Activated T-helper 1 cell treated with anti-CD3 and anti-CD28 coated beads, Interleukin-12 subunit alpha, Interleukin-12 subunit beta, Interleukin-2, Interleukin-4 antibody, amounts not matched to agents 30 ng/mL and 10 ng/mL and 1 ng/mL, durations not matched to agents 14 hours and 24 hours and 36 hours (primary cell): ENCODE measurements around the gene PEX10. TPM values are rescaled to one million over a fixed set of nuclear protein-coding genes. Genes with fewer than 3 reads are reported as not detected.

Experiments used
- DNase-seq: peaks from one replicate; pipeline ENCODE4 v3.0.0; 2021; ENCODE audit warnings: low spot score
- H3K27ac Mint-ChIP-seq: one replicate; pipeline ENCODE4 v1.8.0; 2021; ENCODE audit warnings: mild to moderate bottlenecking, mixed read lengths
- H3K27me3 Mint-ChIP-seq: one replicate; pipeline ENCODE4 v1.8.0; 2022; ENCODE audit warnings: mild to moderate bottlenecking, moderate library complexity, mixed read lengths; ENCODE audit not compliant: insufficient read depth
- H3K36me3 Mint-ChIP-seq: one replicate; pipeline ENCODE4 v1.8.0; 2021; ENCODE audit warnings: low read depth, mixed read lengths
- H3K4me1 Mint-ChIP-seq: one replicate; pipeline ENCODE4 v1.8.0; 2021; ENCODE audit warnings: low read depth, mixed read lengths
- H3K4me3 Mint-ChIP-seq: one replicate; pipeline ENCODE4 v1.8.0; 2021; ENCODE audit warnings: mild to moderate bottlenecking, moderate library complexity, mixed read lengths
- H3K9me3 Mint-ChIP-seq: one replicate; pipeline ENCODE4 v1.8.0; 2021; ENCODE audit warnings: mixed read lengths
- intact Hi-C: fragments of 100-400 bp; cut with micrococcal nuclease; formaldehyde crosslinking; loops from one replicate; pipeline ENCODE4 v1.15.1; 2024
- total RNA-seq: library from RNA; stranded (reverse); gene quantifications from 2 replicates; pipeline ENCODE4 v1.2.3, GENCODE V29; 2022

The PEX10 gene
- total RNA-seq, 1 donor from 2014 or later: 24.0 TPM

DNA sequence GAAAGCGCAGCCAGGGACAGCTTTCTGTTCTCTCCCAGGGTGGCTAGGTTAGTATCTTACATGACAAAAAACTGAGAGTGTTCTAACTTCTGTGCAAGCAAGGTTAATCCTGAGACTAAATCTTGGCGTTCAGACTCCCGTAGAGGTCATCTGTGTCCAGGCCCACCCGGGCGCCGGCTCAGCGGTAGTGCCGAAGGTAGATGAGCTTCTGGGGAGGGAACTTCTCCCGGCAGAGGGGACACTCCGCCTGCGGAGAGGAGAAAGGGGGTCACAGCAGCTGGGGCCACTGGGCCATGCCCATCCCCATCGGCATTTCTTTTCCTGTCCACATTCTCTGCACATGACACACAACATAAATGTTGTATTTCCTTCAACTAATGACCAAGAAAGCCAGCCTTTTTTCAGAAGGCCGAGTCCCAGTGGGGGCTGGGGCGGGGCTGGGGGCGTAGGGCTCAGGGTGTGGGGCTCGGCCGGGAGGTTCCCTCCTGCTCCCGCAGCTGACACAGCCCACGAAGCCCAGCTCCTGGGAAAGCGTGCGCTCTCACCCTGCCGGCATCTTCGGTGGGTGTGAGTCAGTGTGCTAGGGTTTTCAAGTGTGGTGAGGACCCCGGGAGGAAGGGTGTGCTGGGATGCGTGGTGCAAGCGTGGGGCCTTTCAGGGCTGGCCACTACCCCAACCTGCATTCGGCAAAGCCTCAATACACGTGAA is 6.6 kb downstream of the PEX10 start:
- peaks cover 28% of the 10 kb centered on the region for H3K36me3 Mint-ChIP-seq
- H3K4me1 Mint-ChIP-seq: peaks cover 5% of the 10 kb centered on the region
- no peaks in the 10 kb centered on the region for H3K9me3 Mint-ChIP-seq
- intact Hi-C loops: no loop called here
- no peaks in the 10 kb centered on the region for H3K27me3 Mint-ChIP-seq
- H3K27ac Mint-ChIP-seq: no peak overlapping the region
- no peak overlapping the region for H3K4me3 Mint-ChIP-seq
- no peak for DNase-seq

DNA sequence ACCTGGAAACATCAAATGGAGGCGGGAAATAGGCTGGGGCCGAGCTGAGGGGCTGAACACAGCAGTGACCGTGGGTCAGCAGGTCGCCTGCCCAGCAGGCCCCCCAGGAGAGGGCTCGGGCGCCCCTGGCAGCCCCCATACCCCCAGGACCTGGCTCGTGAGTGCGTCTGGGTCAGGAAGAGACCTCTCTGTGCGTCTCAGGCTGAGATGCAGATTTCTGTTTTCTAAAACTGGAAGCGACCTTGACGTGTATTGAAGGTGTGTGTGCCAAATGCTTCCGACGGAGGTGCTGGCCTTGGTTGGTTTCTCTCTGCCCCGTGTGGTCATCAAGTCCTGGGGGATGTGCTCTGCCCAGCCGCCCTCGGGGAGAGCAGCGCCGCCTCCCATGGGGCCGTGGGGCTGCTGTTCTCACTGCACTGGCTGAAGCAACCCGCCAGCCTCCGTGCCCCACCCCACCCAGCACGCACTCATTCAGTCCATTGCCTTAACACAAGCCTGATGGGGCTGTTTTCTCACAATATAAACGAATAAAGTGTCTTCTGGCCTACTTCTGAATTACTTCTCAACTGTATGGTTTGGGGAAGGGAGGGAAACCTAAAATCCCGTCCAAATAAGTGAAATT is 7.4 kb downstream of the PEX10 start:
- DNase-seq: no peak
- H3K4me1 Mint-ChIP-seq: peaks cover 5% of the 10 kb centered on the region

DNA sequence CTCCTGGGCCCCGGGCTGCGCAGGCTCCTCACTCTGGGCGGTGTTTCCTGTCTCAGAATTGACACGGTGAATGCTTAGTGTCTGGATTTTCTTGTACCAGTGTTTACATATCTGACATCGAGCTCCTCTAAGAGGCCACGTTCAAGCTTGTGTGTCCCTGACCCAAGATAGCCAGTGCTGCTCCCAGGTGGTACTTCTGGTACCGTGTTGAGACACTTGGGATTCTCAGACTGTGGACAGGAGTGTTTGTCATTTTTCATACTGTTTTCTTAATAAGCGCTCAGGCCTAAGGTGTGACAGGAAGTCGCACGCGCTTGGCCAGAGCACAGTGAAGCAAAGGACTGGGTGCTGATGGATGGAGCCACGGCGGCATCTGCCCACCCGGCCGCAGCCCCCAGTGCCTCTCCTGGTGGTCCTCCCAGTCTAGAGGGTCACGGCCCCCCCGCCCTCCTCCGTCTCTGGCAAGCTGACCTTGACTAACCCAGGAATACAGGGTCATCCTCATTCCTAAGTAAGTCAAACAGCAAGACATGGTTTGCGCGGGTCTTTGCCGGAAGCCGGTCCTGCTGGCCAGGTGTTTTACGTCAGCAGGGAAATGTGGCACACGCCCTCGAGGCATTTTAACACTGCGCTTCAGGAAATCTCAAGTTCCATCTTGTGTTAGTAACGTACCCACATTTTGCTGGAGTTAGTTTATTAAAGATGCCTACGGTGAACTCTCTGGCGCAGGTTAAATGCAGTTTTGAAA is 8.0 kb downstream of the PEX10 start:
- Mint-ChIP-seq H3K9me3 (no peaks in the 10 kb centered on the region), H3K36me3 (peaks cover 39% of the 10 kb centered on the region), H3K4me3 (no peak overlapping the region), H3K27me3 (no peaks in the 10 kb centered on the region), H3K27ac (no peak overlapping the region), H3K4me1 (peaks cover 5% of the 10 kb centered on the region)
- intact Hi-C loops: no loop called here
- no peak for DNase-seq

More for the DNA sequence above, 7.4 kb downstream of the PEX10 start:
- Mint-ChIP-seq H3K9me3 (no peaks in the 10 kb centered on the region), H3K36me3 (peaks cover 34% of the 10 kb centered on the region), H3K4me3 (no peak overlapping the region), H3K27me3 (no peaks in the 10 kb centered on the region), H3K27ac (no peak overlapping the region)
- intact Hi-C loops: no loop called here

DNA sequence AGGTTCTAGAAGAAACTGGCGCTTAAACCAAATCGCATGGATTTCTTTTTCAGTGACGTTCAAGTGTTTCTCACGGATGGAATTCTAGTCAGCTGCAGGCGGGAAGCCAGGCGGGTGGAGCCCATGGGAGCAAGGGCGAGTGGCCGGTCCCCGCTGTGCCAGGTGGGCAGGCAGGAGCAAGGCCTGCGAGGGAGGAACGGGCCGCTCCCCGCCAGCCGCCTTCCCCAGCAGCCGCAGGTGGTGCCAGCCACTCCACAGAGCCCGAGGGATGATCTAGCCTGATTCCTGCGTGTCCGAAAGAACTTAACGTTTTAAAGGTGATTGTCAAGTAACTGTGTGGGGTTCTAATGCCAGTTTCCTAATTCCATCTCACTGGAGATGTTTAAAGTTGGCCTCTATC is 9.1 kb downstream of the PEX10 start:
- H3K9me3 Mint-ChIP-seq: no peaks in the 10 kb centered on the region
- no peak overlapping the region for H3K4me3 Mint-ChIP-seq
- no peak for DNase-seq
- no peak overlapping the region for H3K27ac Mint-ChIP-seq
- H3K27me3 Mint-ChIP-seq: no peaks in the 10 kb centered on the region
- H3K36me3 Mint-ChIP-seq: peaks cover 42% of the 10 kb centered on the region
- peaks cover 5% of the 10 kb centered on the region for H3K4me1 Mint-ChIP-seq
- intact Hi-C loops: no loop called here

DNA sequence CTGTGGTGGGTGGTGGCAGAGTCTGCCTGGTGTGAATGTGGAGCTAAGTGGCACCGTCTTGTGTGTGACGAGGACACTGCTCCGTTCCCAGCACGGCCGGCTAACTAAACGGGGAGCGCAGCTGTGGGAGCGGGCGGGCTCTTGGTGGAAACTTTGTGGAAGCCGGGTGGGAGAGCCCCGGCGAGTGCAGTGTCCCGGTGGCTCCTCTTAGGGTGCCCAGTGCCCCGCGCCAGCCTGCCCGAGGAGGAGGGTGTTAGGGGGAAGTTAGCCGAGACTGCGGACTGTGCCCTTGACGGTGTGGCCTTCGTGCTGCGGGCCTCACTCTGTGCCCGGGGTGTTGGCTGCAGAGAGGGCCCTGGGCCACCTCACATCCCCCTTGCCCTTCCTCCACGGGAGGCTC is 9.9 kb downstream of the PEX10 start:
- peak overlapping the region; percentile 29 for H3K27ac Mint-ChIP-seq
- H3K36me3 Mint-ChIP-seq: peaks cover 44% of the 10 kb centered on the region
- no peaks in the 10 kb centered on the region for H3K27me3 Mint-ChIP-seq

DNA sequence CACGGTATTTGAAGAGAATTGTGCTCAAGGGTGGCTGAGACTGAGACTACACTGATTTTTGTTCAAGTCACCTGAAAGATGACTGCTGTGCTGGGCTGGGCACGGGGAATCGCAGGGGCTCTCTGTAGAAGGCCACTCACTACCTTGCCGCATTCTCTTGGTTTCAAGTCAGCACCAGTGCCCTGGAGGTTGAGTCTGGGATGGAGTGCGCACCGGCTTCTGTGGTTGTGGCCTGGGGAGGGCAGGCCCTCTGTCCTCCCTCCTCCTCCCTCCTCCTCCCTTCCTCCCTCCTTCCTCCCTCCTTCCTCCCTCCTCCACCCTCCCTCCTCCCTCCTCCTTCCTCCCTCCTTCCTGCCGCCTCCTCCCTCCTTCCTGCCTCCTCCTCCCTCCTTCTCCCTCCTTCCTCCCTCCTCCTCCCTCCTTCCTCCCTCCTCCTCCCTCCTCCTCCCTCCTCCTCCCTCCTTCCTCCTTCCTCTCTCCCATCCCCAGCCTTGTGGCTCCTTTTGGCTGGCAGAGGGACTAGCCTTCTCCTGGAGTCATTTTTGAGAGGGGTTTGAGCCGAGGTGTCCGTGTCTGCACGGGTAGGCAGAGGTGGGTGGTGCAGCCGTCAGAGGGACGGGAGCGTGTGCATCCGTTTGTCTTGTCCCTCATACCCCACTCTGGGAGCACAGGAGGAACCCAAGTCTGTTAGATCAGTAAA is 11.3 kb downstream of the PEX10 start:
- intact Hi-C loops: no loop called here
- peaks cover 11% of the 10 kb centered on the region for H3K4me1 Mint-ChIP-seq
- DNase-seq: no peak
- H3K36me3 Mint-ChIP-seq: peaks cover 52% of the 10 kb centered on the region
- no peak overlapping the region for H3K4me3 Mint-ChIP-seq
- H3K9me3 Mint-ChIP-seq: no peaks in the 10 kb centered on the region
- H3K27me3 Mint-ChIP-seq: no peaks in the 10 kb centered on the region
- H3K27ac Mint-ChIP-seq: no peak overlapping the region

More for the DNA sequence above, 9.9 kb downstream of the PEX10 start:
- Mint-ChIP-seq H3K4me3 (no peak overlapping the region), H3K4me1 (peaks cover 5% of the 10 kb centered on the region), H3K9me3 (no peaks in the 10 kb centered on the region)
- intact Hi-C loops: no loop called here
- DNase-seq: no peak

DNA sequence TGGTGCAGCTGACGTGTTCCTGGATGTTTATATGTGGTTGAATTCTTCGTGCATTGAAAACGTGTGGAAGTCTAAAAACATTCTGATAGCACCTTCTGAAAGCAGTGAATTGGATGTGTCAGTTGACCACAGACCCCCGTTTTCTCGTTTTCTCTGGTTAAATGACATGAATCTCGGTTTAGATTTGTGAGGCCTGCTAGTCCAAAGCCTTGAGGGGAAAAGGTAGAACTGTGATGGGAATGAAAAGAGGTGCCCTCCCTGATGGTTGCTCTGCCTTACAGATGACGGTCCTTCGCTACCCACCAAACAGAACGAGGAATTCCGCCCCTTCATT is 11.8 kb downstream of the PEX10 start:
- intact Hi-C loops: no loop called here
- H3K27me3 Mint-ChIP-seq: no peaks in the 10 kb centered on the region
- H3K9me3 Mint-ChIP-seq: no peaks in the 10 kb centered on the region
- H3K4me1 Mint-ChIP-seq: peaks cover 11% of the 10 kb centered on the region
- DNase-seq: no peak
- H3K27ac Mint-ChIP-seq: no peak overlapping the region
- H3K4me3 Mint-ChIP-seq: no peak overlapping the region
- H3K36me3 Mint-ChIP-seq: peaks cover 53% of the 10 kb centered on the region

DNA sequence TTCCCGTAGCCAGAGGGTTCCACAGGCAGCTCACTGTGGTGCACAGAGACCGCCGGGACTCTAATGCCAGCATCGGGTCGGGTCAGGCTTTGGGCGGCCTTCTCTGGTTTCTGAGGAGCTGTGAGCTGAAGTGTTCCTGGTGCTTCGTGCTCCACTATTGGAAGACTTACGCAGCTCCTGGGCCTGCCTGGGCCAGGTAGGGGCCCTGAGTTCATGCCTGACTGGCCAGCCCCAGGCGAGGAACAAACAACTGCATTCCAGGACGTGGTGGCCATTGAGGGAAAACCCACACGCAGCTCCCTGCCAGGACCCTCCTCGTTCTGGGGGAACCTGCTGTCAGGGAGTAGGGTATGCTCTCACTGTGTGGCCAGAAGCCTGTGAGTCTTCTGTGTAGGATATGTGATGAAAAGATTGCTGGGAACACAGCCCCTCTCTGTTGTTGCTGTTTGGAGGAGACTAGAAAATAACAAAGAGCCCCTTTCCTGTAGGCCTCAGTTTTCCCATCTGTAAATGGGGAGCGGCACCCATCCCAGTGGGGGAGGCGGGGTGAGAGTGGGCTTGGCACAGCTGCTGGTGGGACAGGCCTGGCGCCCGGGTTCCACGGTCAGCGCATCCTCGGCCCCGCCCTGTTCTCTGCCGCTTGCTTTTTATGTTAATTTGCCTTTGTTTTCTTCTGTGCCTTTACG is 12.3 kb downstream of the PEX10 start:
- no peaks in the 10 kb centered on the region for H3K9me3 Mint-ChIP-seq
- no peak overlapping the region for H3K27ac Mint-ChIP-seq
- peaks cover 11% of the 10 kb centered on the region for H3K4me1 Mint-ChIP-seq
- no peak for DNase-seq
- H3K36me3 Mint-ChIP-seq: peaks cover 55% of the 10 kb centered on the region
- intact Hi-C loops: loop anchor here (10.0 kb wide), 1 partner anchor 785 kb away; the partner anchor contains the start of gene MIB2
- no peak overlapping the region for H3K4me3 Mint-ChIP-seq
- H3K27me3 Mint-ChIP-seq: no peaks in the 10 kb centered on the region

DNA sequence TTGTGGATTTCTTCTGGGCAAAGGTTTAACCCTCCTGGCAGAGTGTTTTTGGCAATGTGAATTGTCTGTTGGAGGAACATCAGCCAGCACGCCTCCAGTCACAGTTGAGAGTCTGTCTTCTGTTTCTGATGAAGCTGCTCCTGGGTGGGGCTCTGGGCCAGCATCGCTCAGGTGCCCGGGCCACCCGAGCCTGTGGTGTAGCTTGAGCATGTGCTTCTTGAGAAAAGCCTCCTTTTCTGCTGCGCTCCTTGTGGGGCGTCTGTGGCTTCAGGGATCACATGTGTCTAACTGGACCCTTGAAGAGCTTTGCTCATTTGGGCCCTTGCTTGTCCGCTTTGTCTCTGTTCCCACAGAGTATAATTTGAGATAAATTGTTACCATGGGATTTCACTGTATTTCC is 13.5 kb downstream of the PEX10 start:
- Mint-ChIP-seq H3K27ac (no peak overlapping the region), H3K9me3 (no peaks in the 10 kb centered on the region), H3K27me3 (no peaks in the 10 kb centered on the region), H3K4me1 (peaks cover 15% of the 10 kb centered on the region), H3K4me3 (no peak overlapping the region), H3K36me3 (peaks cover 55% of the 10 kb centered on the region)
- intact Hi-C loops: loop anchor here (10.0 kb wide), 1 partner anchor 784 kb away; the partner anchor contains the start of gene MIB2
- DNase-seq: no peak

DNA sequence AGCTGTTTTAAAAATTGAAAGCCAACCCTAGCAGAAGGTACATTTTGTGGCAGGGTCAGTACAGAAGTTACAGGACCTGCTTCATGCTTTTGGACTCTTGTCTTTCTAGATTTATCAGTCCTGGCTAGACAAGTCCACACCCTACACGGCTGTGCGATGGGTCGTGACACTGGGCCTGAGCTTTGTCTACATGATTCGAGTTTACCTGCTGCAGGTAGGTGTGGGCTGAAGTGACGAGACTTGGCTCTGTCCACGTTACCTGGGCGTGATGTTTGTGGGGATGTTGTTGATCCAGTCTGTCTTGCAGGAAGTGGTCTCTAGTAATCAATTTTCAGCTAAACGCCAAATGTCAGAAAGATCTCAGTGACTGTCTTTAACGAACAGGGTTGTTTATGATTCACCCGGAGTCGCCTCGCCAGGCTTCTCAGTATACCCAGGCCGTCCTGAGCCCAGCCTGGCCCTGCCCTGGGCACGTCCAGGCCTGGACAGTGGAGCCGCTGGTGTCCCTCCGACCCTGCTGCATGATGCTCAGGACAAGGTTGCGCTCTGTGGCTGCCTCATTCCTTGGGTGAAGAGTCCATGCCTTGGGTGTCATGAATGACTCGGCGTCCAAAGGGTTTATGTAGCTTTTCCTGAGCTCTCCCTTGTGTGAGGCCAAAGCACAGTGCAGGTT is 15.2 kb downstream of the PEX10 start:
- Mint-ChIP-seq H3K27ac (no peak overlapping the region), H3K27me3 (no peaks in the 10 kb centered on the region), H3K4me3 (no peak overlapping the region), H3K9me3 (no peaks in the 10 kb centered on the region), H3K4me1 (peaks cover 31% of the 10 kb centered on the region), H3K36me3 (peaks cover 51% of the 10 kb centered on the region)
- DNase-seq: no peak
- intact Hi-C loops: loop anchor here (10.0 kb wide), 1 partner anchor 782 kb away; the partner anchor contains the start of gene MIB2

DNA sequence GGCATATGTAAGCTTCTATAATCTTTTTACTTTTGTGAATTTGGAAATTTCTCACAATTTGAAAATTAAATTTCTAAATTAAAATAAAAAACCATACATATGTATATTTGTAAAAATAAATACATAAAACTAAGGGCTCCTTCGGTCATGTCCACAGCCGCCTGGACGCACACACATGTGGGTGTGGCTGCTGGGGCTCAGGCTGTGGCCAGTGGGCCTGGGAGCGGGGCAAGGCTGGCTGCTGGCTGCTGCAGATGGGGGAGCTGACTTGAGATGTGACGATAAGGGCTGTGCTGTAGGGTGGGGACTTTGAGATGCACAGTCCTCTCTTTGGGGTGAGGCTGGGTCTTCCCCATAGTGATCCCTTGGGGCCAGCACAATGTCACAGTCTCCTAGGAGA is 15.9 kb downstream of the PEX10 start:
- Mint-ChIP-seq H3K27me3 (no peaks in the 10 kb centered on the region), H3K27ac (no peak overlapping the region), H3K36me3 (peaks cover 46% of the 10 kb centered on the region), H3K9me3 (no peaks in the 10 kb centered on the region), H3K4me1 (peaks cover 31% of the 10 kb centered on the region), H3K4me3 (no peak overlapping the region)
- DNase-seq: no peak
- intact Hi-C loops: loop anchor here (10.0 kb wide), 1 partner anchor 782 kb away; the partner anchor contains the start of gene MIB2

DNA sequence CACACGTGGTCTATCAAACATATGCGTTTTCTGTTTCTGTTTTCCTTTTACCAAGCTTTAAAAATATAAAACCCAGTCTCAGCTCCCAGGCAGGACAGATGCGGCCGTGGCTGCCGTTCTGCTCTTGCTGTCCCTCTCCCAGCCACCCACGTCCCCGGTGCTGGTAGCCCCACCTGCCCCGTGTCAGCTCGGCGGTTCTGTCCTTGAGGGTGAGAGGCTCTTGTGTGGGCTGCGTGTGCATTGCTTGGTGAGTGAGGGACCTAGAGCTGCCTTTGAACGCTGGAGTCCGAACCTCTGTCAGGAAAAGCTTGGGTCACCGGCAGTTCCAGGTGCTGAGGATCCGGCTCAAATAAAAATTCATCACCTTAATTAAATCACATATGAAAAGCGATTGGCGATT is 16.3 kb downstream of the PEX10 start:
- Mint-ChIP-seq H3K4me3 (no peak overlapping the region), H3K27ac (no peak overlapping the region), H3K36me3 (peaks cover 44% of the 10 kb centered on the region), H3K4me1 (peaks cover 31% of the 10 kb centered on the region), H3K27me3 (no peaks in the 10 kb centered on the region), H3K9me3 (no peaks in the 10 kb centered on the region)
- no peak for DNase-seq
- intact Hi-C loops: loop anchor here (10.0 kb wide), 1 partner anchor 781 kb away; the partner anchor contains the start of gene MIB2
